Trophoblast cell (in vitro differentiated cells and primary cell): ENCODE measurements around the gene CLIC4.

Source experiments
- DNase-seq, 2 donors: peaks; one replicate each; pipeline ENCODE4 v3.0.0-alpha.2; 2016
- H2AFZ ChIP-seq: 2 replicates; pipeline ENCODE4 v1.6.1; 2013; ENCODE audit warnings: low read length, moderate library complexity, mild to moderate bottlenecking; ENCODE audit not compliant: insufficient read depth, poor library complexity
- H2AK5ac ChIP-seq: 2 replicates; pipeline ENCODE4 v1.6.1; 2013; ENCODE audit warnings: mild to moderate bottlenecking, low read length
- H2BK120ac ChIP-seq: 2 replicates; pipeline ENCODE4 v1.6.1; 2013; ENCODE audit warnings: low read length, mild to moderate bottlenecking, moderate library complexity; ENCODE audit not compliant: insufficient read depth, poor library complexity
- H2BK12ac ChIP-seq: 2 replicates; pipeline ENCODE4 v1.6.1; 2013; ENCODE audit warnings: mild to moderate bottlenecking, low read length, moderate library complexity
- H2BK5ac ChIP-seq: 2 replicates; pipeline ENCODE4 v1.6.1; 2013; ENCODE audit warnings: low read length, low read depth, moderate library complexity, mild to moderate bottlenecking; ENCODE audit not compliant: poor library complexity
- H3K14ac ChIP-seq: 2 replicates; pipeline ENCODE4 v1.6.1; 2013; ENCODE audit warnings: mild to moderate bottlenecking, low read length
- H3K18ac ChIP-seq: 2 replicates; pipeline ENCODE4 v1.6.1; 2013; ENCODE audit warnings: mild to moderate bottlenecking, low read length
- H3K23ac ChIP-seq: 2 replicates; pipeline ENCODE4 v1.6.1; 2013; ENCODE audit warnings: low read length
- H3K27ac ChIP-seq: 2 replicates; pipeline ENCODE4 v1.5.1; 2013; ENCODE audit warnings: low read depth, mild to moderate bottlenecking, inconsistent platforms, low read length, moderate library complexity
- H3K27me3 ChIP-seq: 2 replicates; pipeline ENCODE4 v1.6.1; 2013; ENCODE audit warnings: inconsistent platforms, mild to moderate bottlenecking, low read length, moderate library complexity; ENCODE audit not compliant: insufficient read depth
- H3K36me3 ChIP-seq, 2 experiments: 1 replicate in 1 of 2; 2 replicates in 1 of 2; pipeline ENCODE4 v1.6.1; 2013; ENCODE audit warnings: low read length in 2 of 2, mild to moderate bottlenecking in 2 of 2, moderate library complexity in 1 of 2; ENCODE audit not compliant: insufficient read depth in 2 of 2, control insufficient read depth in 1 of 2
- H3K4ac ChIP-seq: 2 replicates; pipeline ENCODE4 v1.6.1; 2013; ENCODE audit warnings: low read depth, mild to moderate bottlenecking, low read length, moderate library complexity
- H3K4me1 ChIP-seq, 2 experiments: 1 replicate in 1 of 2; 2 replicates in 1 of 2; pipeline ENCODE4 v1.6.1; 2013; ENCODE audit warnings: low read length in 2 of 2, mild to moderate bottlenecking in 2 of 2, moderate library complexity in 1 of 2; ENCODE audit not compliant: insufficient read depth in 2 of 2, control insufficient read depth in 1 of 2
- H3K4me2 ChIP-seq: 2 replicates; pipeline ENCODE4 v1.6.1; 2013; ENCODE audit warnings: inconsistent platforms, mild to moderate bottlenecking, low read length, moderate library complexity
- H3K4me3 ChIP-seq: 2 replicates; pipeline ENCODE4 v1.5.1; 2013; ENCODE audit warnings: mild to moderate bottlenecking, low read depth, low read length, inconsistent platforms
- H3K79me1 ChIP-seq: one replicate; pipeline ENCODE4 v1.6.1; 2013; ENCODE audit warnings: low read length
- H3K79me2 ChIP-seq: 2 replicates; pipeline ENCODE4 v1.6.1; 2013; ENCODE audit warnings: low read length, mild to moderate bottlenecking; ENCODE audit not compliant: control insufficient read depth, insufficient read depth, poor library complexity
- H3K9ac ChIP-seq: 2 replicates; pipeline ENCODE4 v1.6.1; 2013; ENCODE audit warnings: mild to moderate bottlenecking, low read length
- H3K9me3 ChIP-seq: 2 replicates; pipeline ENCODE4 v1.6.1; 2013; ENCODE audit warnings: low read depth, mild to moderate bottlenecking, control low read depth, inconsistent platforms, low read length; ENCODE audit not compliant: insufficient read depth
- H4K12ac ChIP-seq: 2 replicates; pipeline ENCODE4 v1.6.1; 2013; ENCODE audit warnings: low read depth, mild to moderate bottlenecking, low read length, moderate library complexity
- H4K8ac ChIP-seq: 2 replicates; pipeline ENCODE4 v1.6.1; 2013; ENCODE audit warnings: low read depth, mild to moderate bottlenecking, low read length, moderate library complexity
- H4K91ac ChIP-seq: one replicate; pipeline ENCODE4 v1.6.1; 2013; ENCODE audit warnings: low read depth, mild to moderate bottlenecking, low read length, moderate library complexity
- WGBS: extraction: QIAGEN DNeasy Blood & Tissue Kit; methylation state at CpG from one replicate; pipeline ENCODE4 v1.1.7; 2013; ENCODE audit warnings: missing lambda C conversion rate; ENCODE audit not compliant: insufficient read length, insufficient coverage; ENCODE audit errors: extremely low coverage; 5-methylcytosine and 5-hydroxymethylcytosine counted together

CLIC4 gene

GRCh38 chr1:24865587-24865986 lies 120.3 kb downstream of the CLIC4 start:
- no peaks in the 10 kb centered on the region for H3K36me3 ChIP-seq
- no peak overlapping the region for H3K14ac ChIP-seq
- H2BK120ac ChIP-seq = no peak overlapping the region
- H2AFZ ChIP-seq = no peak overlapping the region
- H4K91ac ChIP-seq = no peak overlapping the region
- no peak overlapping the region for H3K23ac ChIP-seq
- H3K27ac ChIP-seq = no peak overlapping the region
- no peaks in the 10 kb centered on the region for H3K27me3 ChIP-seq
- H2AK5ac ChIP-seq = no peak overlapping the region
- H3K79me1 ChIP-seq = no peaks in the 10 kb centered on the region
- H4K12ac ChIP-seq = no peak overlapping the region
- H2BK5ac ChIP-seq = no peak overlapping the region
- no peak overlapping the region for H3K4me3 ChIP-seq
- H3K18ac ChIP-seq = no peak overlapping the region
- no peak for DNase-seq
- peaks cover 0 to 3% of the 10 kb centered on the region in 2 experiments for H3K4me1 ChIP-seq
- no CpG with 5 or more reads among the region's 3 CpGs for WGBS
- no peaks in the 10 kb centered on the region for H3K9me3 ChIP-seq
- H3K9ac ChIP-seq = no peak overlapping the region
- no peak overlapping the region for H4K8ac ChIP-seq
- no peak overlapping the region for H3K4ac ChIP-seq
- no peak overlapping the region for H3K4me2 ChIP-seq
- no peaks in the 10 kb centered on the region for H3K79me2 ChIP-seq
- no peak overlapping the region for H2BK12ac ChIP-seq

- Histone ChIP-seq H2BK120ac (no peak overlapping the region), H3K9me3 (no peaks in the 10 kb centered on the region), H3K36me3 (no peaks in the 10 kb centered on the region), H3K79me2 (no peaks in the 10 kb centered on the region), H3K4me3 (no peak overlapping the region), H3K27ac (no peak overlapping the region), H4K8ac (no peak overlapping the region), H2AFZ (no peak overlapping the region), H3K9ac (no peak overlapping the region), H3K4ac (no peak overlapping the region), H3K27me3 (no peaks in the 10 kb centered on the region), H3K14ac (no peak overlapping the region), H4K91ac (no peak overlapping the region), H3K79me1 (no peaks in the 10 kb centered on the region), H3K4me2 (no peak overlapping the region), H2BK12ac (no peak overlapping the region), H4K12ac (no peak overlapping the region), H2AK5ac (no peak overlapping the region), H3K4me1 (peaks cover 0 to 3% of the 10 kb centered on the region in 2 experiments), H3K23ac (no peak overlapping the region), H3K18ac (no peak overlapping the region), H2BK5ac (no peak overlapping the region)
- DNase-seq = no peak
- WGBS = no CpG with 5 or more reads among the region's 17 CpGs
Measured at GRCh38 chr1:24866211-24867083, 121.2 kb downstream of the CLIC4 start.

GRCh38 chr1:24867084-24867870 lies 122.0 kb downstream of the CLIC4 start:
- Histone ChIP-seq H3K79me1 (no peaks in the 10 kb centered on the region), H3K9me3 (no peaks in the 10 kb centered on the region), H3K27ac (no peak overlapping the region), H3K4me1 (peaks cover 0 to 3% of the 10 kb centered on the region in 2 experiments), H2BK12ac (no peak overlapping the region), H3K79me2 (no peaks in the 10 kb centered on the region), H3K27me3 (no peaks in the 10 kb centered on the region), H3K4me3 (no peak overlapping the region), H4K91ac (no peak overlapping the region), H3K23ac (no peak overlapping the region), H3K9ac (no peak overlapping the region), H3K18ac (no peak overlapping the region), H3K14ac (no peak overlapping the region), H3K4me2 (no peak overlapping the region), H4K12ac (no peak overlapping the region), H2BK120ac (no peak overlapping the region), H4K8ac (no peak overlapping the region), H2AFZ (no peak overlapping the region), H3K4ac (no peak overlapping the region), H2AK5ac (no peak overlapping the region), H2BK5ac (no peak overlapping the region), H3K36me3 (no peaks in the 10 kb centered on the region)
- WGBS = no CpG with 5 or more reads among the region's 18 CpGs
- no peak for DNase-seq

- Histone ChIP-seq H3K79me1 (no peaks in the 10 kb centered on the region), H3K36me3 (no peaks in the 10 kb centered on the region), H3K27me3 (no peaks in the 10 kb centered on the region), H4K12ac (no peak overlapping the region), H2AK5ac (no peak overlapping the region), H3K9ac (no peak overlapping the region), H3K79me2 (no peaks in the 10 kb centered on the region), H3K4me3 (no peak overlapping the region), H2AFZ (no peak overlapping the region), H3K9me3 (no peaks in the 10 kb centered on the region), H3K27ac (no peak overlapping the region), H3K14ac (no peak overlapping the region), H3K4ac (no peak overlapping the region), H2BK120ac (no peak overlapping the region), H2BK12ac (no peak overlapping the region), H4K8ac (no peak overlapping the region), H3K23ac (no peak overlapping the region), H4K91ac (no peak overlapping the region), H2BK5ac (no peak overlapping the region), H3K4me2 (no peak overlapping the region), H3K4me1 (peaks cover 0 to 3% of the 10 kb centered on the region in 2 experiments), H3K18ac (no peak overlapping the region)
- no peak for DNase-seq
- WGBS = no CpG with 5 or more reads among the region's 22 CpGs
Measured at GRCh38 chr1:24868016-24868875, 123.0 kb downstream of the CLIC4 start.
